ENCODE data around the gene NR4A2. TPM values are rescaled to one million over a fixed set of nuclear protein-coding genes. Genes with fewer than 3 reads are reported as not detected.
A peak's percentile ranks its signal among the peaks of the same experiment; 100 is the strongest.
"Not testable (repeated sequence)": the region's sequence is repeated elsewhere in the genome, so short reads cannot be mapped to it uniquely, and the experiment has no call there.

NR4A2 gene
- total RNA-seq, 2 donors from 2014 or later = 27.5 to 36.1 TPM

GRCh38 chr2:156300337-156300736, 32.2 kb downstream of the NR4A2 start:
- Mint-ChIP-seq H3K4me3 (no peak overlapping the region), H3K4me1 (ENCODE audit: low read depth) (no peaks in the 10 kb centered on the region), H3K27ac (no peak overlapping the region), H3K36me3 (ENCODE audit: insufficient read depth in 2 of 2) (no peaks in the 10 kb centered on the region), H3K9me3 (peaks cover 2% of the 10 kb centered on the region in 2 donors), H3K27me3 (ENCODE audit: low read depth) (peaks cover 35% of the 10 kb centered on the region)
- DNase-seq (no peak), ATAC-seq (replicated peaks in 1 of 2) (no peak)

GRCh38 chr2:156294945-156295580, 37.5 kb downstream of the NR4A2 start:
- peaks cover 33% of the 10 kb centered on the region for H3K27me3 Mint-ChIP-seq (ENCODE audit: low read depth)
- ATAC-seq (replicated peaks in 1 of 2) = peak in 1 of 2 donors; percentile 38

GRCh38 chr2:156293382-156293781, 39.1 kb downstream of the NR4A2 start:
- H3K4me1 Mint-ChIP-seq (ENCODE audit: low read depth); H3K36me3 Mint-ChIP-seq (ENCODE audit: insufficient read depth in 2 of 2); DNase-seq; H3K9me3 Mint-ChIP-seq; H3K27ac Mint-ChIP-seq; ATAC-seq (replicated peaks in 1 of 2); H3K4me3 Mint-ChIP-seq: not testable (repeated sequence)
- peaks cover 34% of the 10 kb centered on the region for H3K27me3 Mint-ChIP-seq (ENCODE audit: low read depth)

More at GRCh38 chr2:156294945-156295580, 37.5 kb downstream of the NR4A2 start:
- Mint-ChIP-seq H3K36me3 (ENCODE audit: insufficient read depth in 2 of 2) (no peaks in the 10 kb centered on the region), H3K27ac (peak overlapping the region; percentile 13), H3K4me3 (no peak overlapping the region), H3K4me1 (ENCODE audit: low read depth) (no peaks in the 10 kb centered on the region), H3K9me3 (peaks cover 1% of the 10 kb centered on the region in 2 donors)
- no peak for DNase-seq

- Mint-ChIP-seq H3K36me3 (ENCODE audit: insufficient read depth in 2 of 2) (no peaks in the 10 kb centered on the region), H3K27me3 (ENCODE audit: low read depth) (peaks cover 26% of the 10 kb centered on the region), H3K4me3 (no peak overlapping the region), H3K27ac (peak overlapping the region; percentile 17), H3K4me1 (ENCODE audit: low read depth) (no peaks in the 10 kb centered on the region), H3K9me3 (no peaks in the 10 kb centered on the region)
- no peak for DNase-seq
- ATAC-seq (replicated peaks in 1 of 2) = peak in 1 of 2 donors; percentile 26
These were observed 52.9 kb downstream of the NR4A2 start for GRCh38 chr2:156279446-156280150.

Other genes with a start within 250 kb of the NR4A2 start
- gene GPD2, start 103.7 kb upstream of the NR4A2 start, total RNA-seq = 10 to 100 TPM; 20.0 to 24.9 TPM